Measurements from ENCODE around the gene NENF.

Gene NENF

DNA sequence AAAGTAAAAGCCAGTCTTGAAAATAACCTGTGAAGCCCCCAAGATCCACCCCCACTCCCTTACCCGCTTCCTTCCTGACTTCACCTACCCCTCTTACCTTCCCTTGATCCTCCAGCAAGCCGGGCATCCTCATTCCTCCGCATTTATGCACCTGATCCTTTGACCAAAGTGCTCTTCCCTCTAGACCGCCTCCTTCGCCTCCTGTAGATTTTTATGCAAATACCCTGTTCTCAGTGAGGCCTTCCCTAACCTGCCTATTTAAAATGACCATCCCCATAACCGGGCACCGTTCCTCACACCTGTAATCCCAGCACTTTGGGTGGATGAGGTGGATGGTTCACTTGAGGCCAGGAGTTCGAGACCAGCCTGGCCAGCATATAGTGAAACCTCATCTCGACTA lies 1.1 kb upstream of the NENF start:
- no peak for DNase-seq (ENCODE audit: low read depth)

- DNase-seq (ENCODE audit: low read depth) = no peak
Measured at GRCh38 chr1:212432272-212432660, 454 bp upstream of the NENF start.

- no peak for DNase-seq (ENCODE audit: low read depth)
Measured at GRCh38 chr1:212433577-212434462, 1.1 kb downstream of the NENF start.

- no peak for DNase-seq (ENCODE audit: low read depth)
Measured at GRCh38 chr1:212434992-212435391, 2.3 kb downstream of the NENF start.

DNA sequence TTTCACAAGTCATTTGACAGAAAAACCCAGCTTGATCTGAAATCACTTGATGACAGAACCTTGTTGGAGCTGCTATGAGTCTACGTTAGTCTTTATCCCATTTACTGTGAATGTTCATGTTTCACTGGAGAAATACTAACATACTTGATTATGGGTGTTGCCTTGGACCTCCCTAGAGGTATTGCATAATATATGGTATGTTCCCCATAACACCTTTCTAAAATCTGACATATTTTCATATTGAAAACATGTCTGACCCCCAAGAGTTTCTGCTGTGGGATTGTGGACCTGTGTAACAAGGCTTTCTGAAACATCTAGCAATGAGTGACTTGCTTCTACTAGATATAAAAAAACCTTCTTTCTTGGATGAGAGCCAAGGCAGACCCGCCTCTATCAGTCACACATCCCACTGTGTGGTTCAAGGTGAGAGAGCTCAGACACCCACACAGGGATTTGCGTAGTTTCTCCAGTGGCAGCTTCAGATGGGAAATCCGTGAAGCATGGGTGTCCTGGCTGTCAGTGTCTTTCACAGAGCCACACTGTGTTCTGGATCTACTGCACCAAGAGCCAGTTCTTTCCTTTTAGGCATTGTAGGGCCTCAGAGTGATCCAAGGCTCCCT lies 4.6 kb downstream of the NENF start:
- no peak for DNase-seq (ENCODE audit: low read depth)

DNA sequence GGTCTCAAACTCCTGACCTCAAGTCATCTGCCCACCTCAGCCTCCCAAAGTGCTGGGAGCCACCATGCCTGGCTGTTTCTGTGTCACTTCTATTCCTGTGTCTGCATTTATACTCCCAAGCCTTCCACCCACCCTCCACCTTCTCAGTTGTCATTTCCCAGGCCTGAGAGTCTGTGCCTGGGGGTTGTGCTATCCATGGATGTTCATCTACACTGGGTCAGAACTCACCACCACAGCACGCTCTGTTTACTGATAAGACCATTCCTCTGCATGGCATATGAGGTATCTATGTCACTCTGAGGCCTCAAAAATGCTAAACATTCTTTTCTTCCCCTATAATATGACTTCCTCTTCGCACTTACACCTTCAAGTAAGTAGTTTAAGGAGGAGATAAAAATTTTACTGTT lies 6.1 kb downstream of the NENF start:
- DNase-seq (ENCODE audit: low read depth) = no peak

GRCh38 chr1:212440419-212440818 lies 7.7 kb downstream of the NENF start:
- DNase-seq (ENCODE audit: low read depth) = no peak

DNA sequence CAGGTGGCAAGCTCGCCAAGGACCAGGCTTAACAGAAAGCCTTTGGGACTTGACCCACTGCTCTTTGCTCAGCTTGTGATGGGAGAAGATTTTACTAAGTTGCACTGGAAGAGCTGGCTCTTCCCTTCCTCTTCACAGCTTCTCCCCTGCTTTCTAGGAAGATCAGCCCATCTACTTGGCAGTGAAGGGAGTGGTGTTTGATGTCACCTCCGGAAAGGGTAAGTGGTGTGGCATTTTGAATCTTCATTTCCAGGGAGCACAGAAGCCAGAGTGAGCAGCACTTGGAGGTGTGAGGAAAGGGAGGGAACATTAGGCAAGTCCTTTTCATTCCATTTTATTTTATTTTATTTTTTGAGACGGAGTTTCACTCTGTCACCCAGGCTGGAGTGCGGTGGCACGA lies 9.7 kb downstream of the NENF start:
- DNase-seq (ENCODE audit: low read depth) = no peak

DNA sequence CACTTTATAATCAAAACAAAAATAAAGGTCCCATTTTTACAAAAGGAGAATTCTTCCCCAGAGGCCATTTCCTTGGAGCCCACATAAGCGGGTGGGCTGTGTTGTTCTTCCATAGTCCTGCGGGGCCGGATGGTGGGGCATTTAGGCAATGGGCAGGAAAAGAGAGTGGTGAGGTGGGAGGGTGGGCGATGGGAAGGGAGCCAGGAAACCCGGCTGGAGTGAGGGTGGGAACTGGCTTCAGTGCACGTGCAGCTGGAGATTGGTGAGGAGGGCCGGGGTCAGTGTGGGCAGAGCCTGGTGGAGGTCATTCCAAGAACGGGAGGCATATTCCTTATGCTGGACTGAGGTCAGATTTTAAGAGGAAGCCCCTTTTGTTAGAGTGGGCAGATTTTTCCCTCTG lies 13.6 kb downstream of the NENF start:
- DNase-seq (ENCODE audit: low read depth) = no peak

- DNase-seq (ENCODE audit: low read depth) = no peak
Measured at GRCh38 chr1:212447478-212447877, 14.8 kb downstream of the NENF start.

- no peak for DNase-seq (ENCODE audit: low read depth)
Measured at GRCh38 chr1:212450331-212450881, 17.7 kb downstream of the NENF start.

DNA sequence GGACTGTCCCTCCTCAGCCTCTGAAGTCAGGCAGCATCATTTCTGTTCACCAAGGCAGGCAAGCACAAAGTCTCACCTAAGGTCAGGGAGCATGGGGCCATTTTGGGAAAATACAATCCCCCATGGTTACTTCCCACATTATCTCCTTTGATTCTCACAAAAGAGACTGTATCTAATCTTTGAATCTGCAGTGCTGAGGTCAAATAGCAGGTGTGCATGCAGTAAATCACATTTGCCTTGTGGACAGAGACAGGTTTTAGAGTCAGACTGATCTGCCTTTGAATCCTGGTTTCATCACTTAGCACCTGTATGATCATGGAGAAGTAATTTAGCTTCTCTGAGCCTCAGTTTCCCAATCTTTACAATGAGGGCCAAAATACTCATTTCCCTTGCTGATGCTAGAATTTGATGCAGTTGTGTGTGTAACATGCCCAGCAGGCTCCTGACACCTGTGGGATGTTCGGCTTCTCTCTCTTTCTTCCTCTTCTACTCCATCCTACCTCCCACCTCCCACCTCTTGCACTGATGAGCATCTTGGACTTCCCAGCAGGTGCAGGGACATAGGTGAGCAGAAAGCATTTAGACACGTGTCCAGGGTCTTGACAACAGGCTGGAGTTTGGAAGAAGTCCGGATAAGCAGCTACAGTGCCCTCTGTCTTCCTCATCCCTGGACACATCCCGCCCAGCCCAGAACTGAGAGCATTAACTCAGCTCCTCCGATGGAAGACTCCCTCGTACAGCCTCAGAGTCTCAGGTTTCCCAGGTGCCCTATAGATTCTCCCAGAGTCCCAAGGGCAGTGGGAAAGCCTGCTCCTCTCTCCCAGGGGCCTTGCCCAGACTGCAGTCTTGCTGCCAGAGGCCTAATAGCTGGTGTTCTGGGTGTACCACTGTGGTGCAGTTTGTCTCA lies 18.9 kb downstream of the NENF start:
- DNase-seq (ENCODE audit: low read depth) = no peak

- no peak for DNase-seq (ENCODE audit: low read depth)
Measured at GRCh38 chr1:212452323-212453155, 19.8 kb downstream of the NENF start.

DNA sequence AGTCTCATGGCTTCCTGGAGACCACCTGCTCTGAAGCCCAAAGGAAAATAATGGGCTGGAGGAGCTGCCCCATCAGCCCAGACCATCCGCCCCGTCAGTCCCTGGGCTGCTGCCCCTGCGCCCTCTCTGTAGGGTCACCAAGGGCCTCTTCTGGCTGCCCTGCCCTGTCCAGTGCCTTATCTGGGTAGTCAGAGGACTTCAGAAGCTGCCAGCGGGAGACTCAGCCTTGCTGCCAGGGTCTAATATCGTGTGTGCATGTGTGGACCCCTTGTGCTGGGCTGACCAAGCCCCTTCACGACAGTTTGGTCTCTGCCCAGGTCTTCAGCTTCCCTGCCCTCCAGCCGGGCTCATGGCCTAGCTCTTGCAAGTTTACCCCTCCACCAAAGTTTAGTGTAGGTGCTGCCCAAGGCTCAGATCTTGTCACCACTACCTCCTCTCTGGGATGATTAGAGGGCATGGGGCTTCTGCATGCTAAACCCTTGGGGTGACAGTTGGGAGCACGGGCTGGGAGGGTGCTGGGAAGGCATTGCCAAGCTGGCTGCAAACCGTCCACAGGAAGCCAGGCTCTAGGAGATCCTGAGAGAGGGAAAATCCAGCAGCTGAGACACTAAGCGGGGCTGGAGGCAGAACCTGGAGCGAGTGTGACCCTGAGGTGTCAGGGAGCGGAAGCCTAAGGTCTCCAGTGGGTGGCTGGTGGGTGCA lies 20.6 kb downstream of the NENF start:
- no peak for DNase-seq (ENCODE audit: low read depth)

DNA sequence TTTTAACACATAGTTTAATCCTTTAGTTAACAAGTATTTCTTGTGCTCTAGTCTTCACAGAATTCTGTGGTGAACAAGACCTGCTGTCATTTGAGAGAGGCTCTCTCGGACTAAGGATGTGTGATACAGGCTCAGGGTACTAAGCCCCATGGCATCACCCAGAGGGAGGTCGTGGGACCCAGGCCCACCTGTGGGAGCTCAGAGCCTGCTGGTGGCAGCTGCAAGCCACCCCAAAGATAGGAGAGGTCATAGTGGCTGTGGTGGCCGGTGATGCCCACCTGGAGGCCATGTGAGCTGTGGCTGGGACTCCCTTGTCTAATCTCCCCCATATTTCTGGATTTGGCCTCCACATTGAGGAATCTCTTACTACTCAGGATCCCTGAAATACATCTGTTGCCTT lies 22.0 kb downstream of the NENF start:
- no peak for DNase-seq (ENCODE audit: low read depth)

DNA sequence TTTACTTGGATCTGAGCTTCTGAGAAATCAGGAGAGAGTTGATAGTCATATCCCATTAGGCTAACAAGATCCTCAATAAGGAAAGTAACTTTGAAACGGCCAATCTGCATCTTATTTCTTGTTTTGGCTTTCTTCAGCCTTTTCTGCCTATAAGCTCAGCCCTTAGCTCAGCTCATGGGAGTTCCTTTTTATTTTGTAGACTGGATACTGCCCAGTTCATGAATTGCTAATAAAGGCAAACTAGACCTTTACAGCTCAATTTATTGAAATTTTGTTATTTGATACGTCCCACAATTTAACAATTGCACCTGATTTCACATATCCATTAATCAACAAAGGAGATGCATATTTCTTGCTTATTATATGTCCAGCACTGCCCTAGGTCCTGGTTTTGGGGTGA lies 22.7 kb downstream of the NENF start:
- no peak for DNase-seq (ENCODE audit: low read depth)

- peak; percentile 37 for DNase-seq (ENCODE audit: low read depth)
Measured at GRCh38 chr1:212455803-212456528, 23.2 kb downstream of the NENF start.

- DNase-seq (ENCODE audit: low read depth) = no peak
Measured at GRCh38 chr1:212457740-212458338, 25.1 kb downstream of the NENF start.

DNA sequence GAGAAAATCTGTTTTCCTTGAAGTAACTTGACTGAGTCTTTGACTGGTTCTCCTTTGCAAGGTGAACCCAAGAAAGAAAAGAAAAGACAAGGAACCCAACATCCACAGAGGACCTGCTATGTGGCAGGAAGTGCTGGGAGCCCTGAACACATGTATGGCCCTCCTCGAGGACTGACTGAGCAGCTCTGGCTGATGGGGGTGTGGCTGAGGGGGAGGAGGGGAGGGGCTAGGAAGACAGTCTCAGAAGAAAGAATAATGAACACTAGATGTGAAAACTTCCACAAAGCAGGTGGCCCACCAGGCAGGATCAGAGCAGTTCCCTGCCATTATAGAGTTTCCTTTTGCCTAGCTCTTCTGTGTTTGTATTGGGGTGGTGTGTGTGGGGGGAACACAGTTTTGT lies 26.1 kb downstream of the NENF start:
- DNase-seq (ENCODE audit: low read depth) = no peak

DNA sequence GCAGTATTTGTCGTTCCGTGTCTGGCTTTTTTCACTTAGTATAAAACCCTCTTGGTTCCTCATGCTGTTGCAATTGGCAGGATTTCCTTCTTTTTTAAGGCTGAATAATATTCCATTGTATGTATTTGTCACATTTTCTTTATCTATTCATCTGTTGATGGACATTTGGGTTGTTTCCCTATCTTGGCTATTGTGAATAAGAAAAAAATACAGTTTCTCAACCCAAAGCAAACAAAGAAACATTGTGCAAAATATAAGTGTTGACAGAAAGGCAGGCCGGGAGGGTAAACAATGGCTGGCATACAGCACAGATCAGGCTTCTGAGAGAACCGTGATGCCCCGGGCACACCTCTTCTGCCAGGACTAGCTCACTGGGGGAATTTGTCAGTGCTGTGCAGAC lies 26.9 kb downstream of the NENF start:
- DNase-seq (ENCODE audit: low read depth) = no peak

All from T-helper 22 cell (primary cell).